SH-SY5Y (cell line): Measurements from ENCODE around the gene PIP4K2A.

Experiments
- GATA2 ChIP-seq: IDR thresholded peaks from 2 replicates; pipeline ENCODE4 v1.6.1; 2011; ENCODE audit warnings: mild to moderate bottlenecking, low read depth, low read length
- GATA3 ChIP-seq: IDR thresholded peaks from 2 replicates; pipeline ENCODE4 v1.6.1; 2011; ENCODE audit warnings: low read depth, mild to moderate bottlenecking, low read length, moderate library complexity

- TF ChIP-seq GATA2 (no peak), GATA3 (no peak)
Measured at GRCh38 chr10:22657024-22657423, 57.4 kb downstream of the PIP4K2A start.
